Mesenchymal stem cell (in vitro differentiated cells and primary cell): ENCODE results near the gene RAPGEF6.

Experiments
- DNase-seq: peaks from one replicate; pipeline ENCODE4 v3.0.0-alpha.2; 2013
- H2AFZ ChIP-seq: one replicate; pipeline ENCODE4 v1.6.1; 2013; ENCODE audit warnings: low read depth, mild to moderate bottlenecking, control low read depth, inconsistent platforms, low read length, moderate library complexity
- H2AK5ac ChIP-seq: 2 replicates; pipeline ENCODE4 v1.6.1; 2013; ENCODE audit warnings: low read length, moderate library complexity, mild to moderate bottlenecking, inconsistent platforms; ENCODE audit not compliant: severe bottlenecking
- H2BK120ac ChIP-seq: one replicate; pipeline ENCODE4 v1.6.1; 2013; ENCODE audit warnings: low read depth, mild to moderate bottlenecking, inconsistent platforms, low read length, moderate library complexity
- H2BK12ac ChIP-seq, 2 experiments: one replicate each; pipeline ENCODE4 v1.6.1; 2013; ENCODE audit warnings: inconsistent platforms in 2 of 2, low read length in 2 of 2, mild to moderate bottlenecking in 2 of 2, moderate library complexity in 2 of 2, control low read depth in 1 of 2
- H2BK15ac ChIP-seq: one replicate; pipeline ENCODE4 v1.6.1; 2013; ENCODE audit warnings: mild to moderate bottlenecking, low read depth, inconsistent platforms; ENCODE audit not compliant: poor library complexity, severe bottlenecking
- H2BK5ac ChIP-seq: 2 replicates; pipeline ENCODE4 v1.6.1; 2013; ENCODE audit warnings: low read depth, mild to moderate bottlenecking, low read length, control low read depth, inconsistent platforms; ENCODE audit not compliant: poor library complexity, severe bottlenecking
- H3K14ac ChIP-seq, 2 experiments: one replicate each; pipeline ENCODE4 v1.6.1; 2013; ENCODE audit warnings: inconsistent platforms in 2 of 2, low read length in 2 of 2, control low read depth in 1 of 2, mild to moderate bottlenecking in 1 of 2, moderate library complexity in 1 of 2
- H3K18ac ChIP-seq, 2 experiments: one replicate each; pipeline ENCODE4 v1.6.1; 2013; ENCODE audit warnings: inconsistent platforms in 2 of 2, low read length in 2 of 2, control low read depth in 1 of 2, low read depth in 1 of 2, mild to moderate bottlenecking in 1 of 2
- H3K23ac ChIP-seq, 2 experiments: one replicate each; pipeline ENCODE4 v1.6.1; 2013; ENCODE audit warnings: inconsistent platforms in 2 of 2, low read length in 2 of 2, mild to moderate bottlenecking in 2 of 2, moderate library complexity in 2 of 2, control low read depth in 1 of 2
- H3K27ac ChIP-seq: 2 replicates; pipeline ENCODE4 v1.5.1; 2013; ENCODE audit warnings: mild to moderate bottlenecking, moderate library complexity, low read length, control low read depth, inconsistent platforms; ENCODE audit not compliant: poor library complexity, severe bottlenecking
- H3K27me3 ChIP-seq, 2 experiments: 2 replicates each; pipeline versions ENCODE4 v1.6.1 to v1.7.0; 2013; ENCODE audit warnings: low read length in 2 of 2, mild to moderate bottlenecking in 2 of 2, moderate library complexity in 2 of 2, control low read depth in 1 of 2, inconsistent platforms in 1 of 2; ENCODE audit not compliant: control insufficient read depth in 1 of 2, insufficient read depth in 1 of 2
- H3K36me3 ChIP-seq, 2 experiments: 2 replicates each; pipeline versions ENCODE4 v1.6.1 to v1.7.0; 2013; ENCODE audit warnings: low read length in 2 of 2, control low read depth in 1 of 2, inconsistent platforms in 1 of 2, low read depth in 1 of 2, mild to moderate bottlenecking in 1 of 2; ENCODE audit not compliant: insufficient read depth in 2 of 2, control insufficient read depth in 1 of 2
- H3K4ac ChIP-seq, 2 experiments: one replicate each; pipeline ENCODE4 v1.6.1; 2013; ENCODE audit warnings: inconsistent platforms in 2 of 2, low read length in 2 of 2, mild to moderate bottlenecking in 2 of 2, moderate library complexity in 2 of 2, control low read depth in 1 of 2, low read depth in 1 of 2
- H3K4me1 ChIP-seq: 2 replicates; pipeline ENCODE4 v1.6.1; 2013; ENCODE audit warnings: low read depth, low read length, control low read depth; ENCODE audit not compliant: control insufficient read depth, insufficient read depth
- H3K4me2 ChIP-seq: 2 replicates; pipeline ENCODE4 v1.6.1; 2013; ENCODE audit warnings: low read length, mild to moderate bottlenecking, inconsistent platforms; ENCODE audit not compliant: poor library complexity, severe bottlenecking
- H3K4me3 ChIP-seq, 2 experiments: 2 replicates each; pipeline versions ENCODE4 v1.5.1 to v1.7.0; 2013; ENCODE audit warnings: low read length in 2 of 2, mild to moderate bottlenecking in 2 of 2, control low read depth in 1 of 2, low read depth in 1 of 2; ENCODE audit not compliant: insufficient read depth in 1 of 2
- H3K79me1 ChIP-seq: replicated peaks from 2 replicates; pipeline ENCODE4 v1.6.1; 2013; ENCODE audit warnings: mild to moderate bottlenecking, control low read depth, low read length, inconsistent platforms; ENCODE audit not compliant: poor library complexity, severe bottlenecking
- H3K9ac ChIP-seq: 2 replicates; pipeline ENCODE4 v1.7.0; 2013; ENCODE audit warnings: mild to moderate bottlenecking, low read length, moderate library complexity
- H3K9me3 ChIP-seq: 2 replicates; pipeline ENCODE4 v1.7.0; 2013; ENCODE audit warnings: mild to moderate bottlenecking, low read length; ENCODE audit not compliant: control insufficient read depth
- H4K8ac ChIP-seq: one replicate; pipeline ENCODE4 v1.6.1; 2013; ENCODE audit warnings: inconsistent platforms, mild to moderate bottlenecking, low read length, moderate library complexity
- H4K91ac ChIP-seq: one replicate; pipeline ENCODE4 v1.6.1; 2013; ENCODE audit warnings: mild to moderate bottlenecking, low read length, inconsistent platforms
- WGBS: methylation state at CpG from one replicate; pipeline ENCODE4 v1.1.7; 2013; ENCODE audit warnings: mixed read lengths; 5-methylcytosine and 5-hydroxymethylcytosine counted together

The RAPGEF6 gene

DNA sequence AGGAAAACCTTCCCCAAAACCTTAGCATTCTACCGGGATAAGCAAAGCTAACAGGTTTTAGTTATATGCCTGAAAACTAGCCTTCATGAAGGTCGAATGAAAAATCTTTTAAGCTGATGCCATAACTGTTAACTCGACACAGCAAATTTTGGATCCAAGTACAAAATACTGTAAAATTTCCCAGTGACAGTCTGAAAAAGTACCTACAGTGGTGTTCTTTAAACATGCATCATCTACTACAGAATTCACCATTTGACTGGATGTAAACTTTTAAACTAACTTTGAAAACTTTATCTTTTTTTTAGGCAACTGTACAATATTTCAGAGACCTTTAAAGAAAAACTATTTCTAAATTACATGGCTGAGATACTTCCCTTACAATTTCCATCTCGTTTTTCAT, 791 bp downstream of the RAPGEF6 start:
- H3K14ac ChIP-seq, result no peak overlapping the region
- H2BK5ac ChIP-seq, result no peak overlapping the region
- H2BK15ac ChIP-seq, result no peak overlapping the region
- no peak overlapping the region for H3K4ac ChIP-seq
- H3K27me3 ChIP-seq, result no peaks in the 10 kb centered on the region
- H3K9me3 ChIP-seq, result no peaks in the 10 kb centered on the region
- peak overlapping the region; percentile 78 for H3K4me2 ChIP-seq
- H2BK120ac ChIP-seq, result no peak overlapping the region
- H3K9ac ChIP-seq, result peak overlapping the region; percentile 97
- H4K91ac ChIP-seq, result no peak overlapping the region
- no peak overlapping the region for H3K23ac ChIP-seq
- no peak overlapping the region for H3K18ac ChIP-seq
- H2BK12ac ChIP-seq, result no peak overlapping the region
- H2AK5ac ChIP-seq, result no peak overlapping the region
- WGBS, result 9% methylated on average over 4 of the region's 4 CpGs
- peaks cover 4% of the 10 kb centered on the region for H3K79me1 ChIP-seq
- no peaks in the 10 kb centered on the region for H3K36me3 ChIP-seq
- DNase-seq, result peak; percentile 28
- peak overlapping the region; percentile 72 for H3K27ac ChIP-seq
- H4K8ac ChIP-seq, result no peak overlapping the region
- H3K4me3 ChIP-seq, result peak overlapping the region in 1 of 2 experiments; percentile 86
- H2AFZ ChIP-seq, result no peak overlapping the region
- H3K4me1 ChIP-seq, result peaks cover 6% of the 10 kb centered on the region

DNA sequence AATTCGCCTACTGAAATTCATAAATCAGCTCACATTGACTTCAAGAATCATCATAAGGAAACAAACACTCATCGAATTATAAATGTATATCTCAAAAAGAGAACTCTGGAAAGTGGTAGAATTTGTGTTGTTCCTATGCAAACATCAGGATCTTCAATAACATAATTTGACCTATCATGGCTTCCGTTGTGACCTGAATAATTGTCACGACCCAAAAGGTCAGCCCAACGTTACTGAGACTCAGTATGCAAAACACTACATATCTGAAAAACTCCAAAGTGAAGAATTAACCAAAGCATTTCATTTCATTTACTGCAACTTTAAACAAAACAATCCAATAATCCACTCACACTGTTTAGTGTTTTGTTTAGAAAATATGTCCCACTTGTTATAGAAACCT, 1.2 kb downstream of the RAPGEF6 start:
- H3K27ac ChIP-seq, result no peak overlapping the region
- H4K8ac ChIP-seq, result no peak overlapping the region
- H3K36me3 ChIP-seq, result no peaks in the 10 kb centered on the region
- no peak overlapping the region for H2AK5ac ChIP-seq
- WGBS, result 58% methylated on average over 4 of the region's 5 CpGs
- H3K4me3 ChIP-seq, result peak overlapping the region in 1 of 2 experiments; percentile 86
- H2BK5ac ChIP-seq, result no peak overlapping the region
- no peak overlapping the region for H4K91ac ChIP-seq
- H2BK12ac ChIP-seq, result no peak overlapping the region
- no peaks in the 10 kb centered on the region for H3K9me3 ChIP-seq
- no peak overlapping the region for H3K18ac ChIP-seq
- H2BK120ac ChIP-seq, result no peak overlapping the region
- peaks cover 6% of the 10 kb centered on the region for H3K4me1 ChIP-seq
- no peak overlapping the region for H3K23ac ChIP-seq
- H2BK15ac ChIP-seq, result no peak overlapping the region
- H3K4ac ChIP-seq, result no peak overlapping the region
- no peak overlapping the region for H2AFZ ChIP-seq
- H3K79me1 ChIP-seq, result peaks cover 4% of the 10 kb centered on the region
- DNase-seq, result no peak
- peak overlapping the region; percentile 65 for H3K4me2 ChIP-seq
- peak overlapping the region; percentile 97 for H3K9ac ChIP-seq
- no peak overlapping the region for H3K14ac ChIP-seq
- H3K27me3 ChIP-seq, result no peaks in the 10 kb centered on the region

DNA sequence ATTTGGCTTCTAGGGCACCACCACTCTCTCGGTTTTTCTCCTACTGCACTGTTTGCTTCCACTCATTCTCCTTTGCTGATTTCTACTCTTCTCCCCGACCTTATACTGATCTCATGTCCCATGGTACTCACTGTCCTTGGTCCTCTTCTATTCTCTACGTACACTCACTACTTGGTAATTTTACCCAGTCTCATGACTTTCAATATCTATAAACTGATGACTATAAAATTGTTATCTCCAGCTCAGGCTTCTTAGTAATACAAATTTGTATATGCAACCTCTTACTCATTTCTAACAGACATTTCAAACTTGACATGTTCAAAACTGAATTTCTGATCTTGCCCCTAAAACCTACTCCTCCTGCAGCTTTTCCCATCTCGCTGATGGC, 4.1 kb downstream of the RAPGEF6 start:
- no peaks in the 10 kb centered on the region for H3K36me3 ChIP-seq
- H2BK15ac ChIP-seq, result no peak overlapping the region
- no peak for DNase-seq
- H2BK120ac ChIP-seq, result no peak overlapping the region
- no peaks in the 10 kb centered on the region for H3K9me3 ChIP-seq
- H4K8ac ChIP-seq, result no peak overlapping the region
- H3K4me1 ChIP-seq, result peaks cover 6% of the 10 kb centered on the region
- H2AK5ac ChIP-seq, result no peak overlapping the region
- no peak overlapping the region for H3K9ac ChIP-seq
- no peak overlapping the region for H2AFZ ChIP-seq
- H3K18ac ChIP-seq, result no peak overlapping the region
- no peak overlapping the region for H3K27ac ChIP-seq
- H3K4ac ChIP-seq, result no peak overlapping the region
- no peak overlapping the region for H3K4me2 ChIP-seq
- H3K23ac ChIP-seq, result no peak overlapping the region
- H4K91ac ChIP-seq, result no peak overlapping the region
- peaks cover 6% of the 10 kb centered on the region for H3K79me1 ChIP-seq
- H2BK5ac ChIP-seq, result no peak overlapping the region
- no peak overlapping the region for H3K4me3 ChIP-seq
- no peak overlapping the region for H2BK12ac ChIP-seq
- 76% methylated on average over 4 of the region's 4 CpGs for WGBS
- no peak overlapping the region for H3K14ac ChIP-seq
- H3K27me3 ChIP-seq, result no peaks in the 10 kb centered on the region

GRCh38 chr5:131630208-131630962, 4.6 kb downstream of the RAPGEF6 start:
- H3K9ac ChIP-seq, result no peak overlapping the region
- no peak overlapping the region for H3K18ac ChIP-seq
- no peak overlapping the region for H4K8ac ChIP-seq
- no peak overlapping the region for H3K4me2 ChIP-seq
- no peaks in the 10 kb centered on the region for H3K9me3 ChIP-seq
- no peaks in the 10 kb centered on the region for H3K27me3 ChIP-seq
- H3K4me3 ChIP-seq, result no peak overlapping the region
- H3K4me1 ChIP-seq, result peaks cover 6% of the 10 kb centered on the region
- DNase-seq, result no peak
- 38% methylated on average over 3 of the region's 4 CpGs for WGBS
- H4K91ac ChIP-seq, result no peak overlapping the region
- no peak overlapping the region for H3K27ac ChIP-seq
- no peak overlapping the region for H2AFZ ChIP-seq
- H2BK12ac ChIP-seq, result no peak overlapping the region
- H2BK15ac ChIP-seq, result no peak overlapping the region
- no peak overlapping the region for H3K4ac ChIP-seq
- H2AK5ac ChIP-seq, result no peak overlapping the region
- peaks cover 7% of the 10 kb centered on the region for H3K79me1 ChIP-seq
- no peak overlapping the region for H3K23ac ChIP-seq
- no peak overlapping the region for H3K14ac ChIP-seq
- H2BK5ac ChIP-seq, result no peak overlapping the region
- no peaks in the 10 kb centered on the region for H3K36me3 ChIP-seq
- H2BK120ac ChIP-seq, result no peak overlapping the region
